Epidermal melanocyte (primary cell): ENCODE measurements around the gene CLDN6.

Source experiments
- DNase-seq: peaks from one replicate; pipeline ENCODE4 v3.0.0; 2011; ENCODE audit warnings: low spot score; ENCODE audit not compliant: insufficient read length

Gene CLDN6

GRCh38 chr16:3013998-3014690 is 3.8 kb downstream of the CLDN6 start:
- DNase-seq, result no peak

GRCh38 chr16:3013491-3013951 is 4.5 kb downstream of the CLDN6 start:
- no peak for DNase-seq

GRCh38 chr16:3012828-3013420 is 5.1 kb downstream of the CLDN6 start, which contains the start of gene CLDN9:
Gene CLDN9 (plus strand): TSS chr16:3012923. CDS start chr16:3013363, 440 bp downstream.
- no peak for DNase-seq

- DNase-seq, result no peak
Measured at GRCh38 chr16:3012246-3012645, 5.7 kb downstream of the CLDN6 start.

GRCh38 chr16:3010510-3010909 is 7.5 kb downstream of the CLDN6 start:
- no peak for DNase-seq

- no peak for DNase-seq
Measured at GRCh38 chr16:3009568-3010390, 8.2 kb downstream of the CLDN6 start.

GRCh38 chr16:3008690-3009037 is 9.3 kb downstream of the CLDN6 start:
- DNase-seq, result no peak

- no peak for DNase-seq
Measured at GRCh38 chr16:3007957-3008689, 9.9 kb downstream of the CLDN6 start.

- no peak for DNase-seq
Measured at GRCh38 chr16:3007059-3007956, 10.7 kb downstream of the CLDN6 start.

GRCh38 chr16:3004781-3005284 is 13.2 kb downstream of the CLDN6 start:
- DNase-seq, result no peak

- no peak for DNase-seq
Measured at GRCh38 chr16:3004319-3004718, 13.7 kb downstream of the CLDN6 start.

- DNase-seq, result peak; percentile 99
Measured at GRCh38 chr16:3003582-3004270, 14.3 kb downstream of the CLDN6 start.

GRCh38 chr16:3001316-3001715 is 16.7 kb downstream of the CLDN6 start:
- no peak for DNase-seq

- DNase-seq, result no peak
Measured at GRCh38 chr16:3000540-3000939, 17.4 kb downstream of the CLDN6 start.

GRCh38 chr16:2999929-3000328 is 18.1 kb downstream of the CLDN6 start:
- DNase-seq, result no peak

- DNase-seq, result no peak
Measured at GRCh38 chr16:2996298-2996697, 21.7 kb downstream of the CLDN6 start.

- DNase-seq, result no peak
Measured at GRCh38 chr16:2992383-2993081, 25.5 kb downstream of the CLDN6 start.

GRCh38 chr16:2991566-2992261 is 26.3 kb downstream of the CLDN6 start:
- DNase-seq, result no peak

GRCh38 chr16:2990891-2991290 is 27.1 kb downstream of the CLDN6 start:
- no peak for DNase-seq
